ENCODE results near the gene PTPRN2. TPM values are rescaled to one million over a fixed set of nuclear protein-coding genes. Genes with fewer than 3 reads are reported as not detected.

PTPRN2 gene
- polyA plus RNA-seq, 4 donors = 1.6 to 11.7 (median 4.0) TPM

DNA sequence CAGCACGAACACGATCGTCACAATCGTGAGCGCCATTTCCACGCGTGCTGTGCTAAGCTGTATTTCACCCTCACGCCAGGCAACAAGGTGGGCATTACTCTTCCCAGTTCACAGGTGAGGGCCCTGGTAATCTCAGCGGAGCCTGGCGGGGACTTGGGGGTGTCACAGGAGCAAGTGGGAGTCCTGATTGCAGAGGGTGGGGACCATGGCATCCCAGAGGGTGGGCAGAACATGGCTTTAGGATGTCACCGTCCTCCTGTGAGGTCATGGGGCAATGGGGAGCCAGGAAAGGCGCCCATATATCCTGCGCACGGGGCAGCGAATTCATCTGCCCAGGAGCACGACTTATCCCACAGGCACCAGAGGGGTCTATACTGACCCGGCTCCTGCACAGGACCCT, 761.1 kb downstream of the PTPRN2 start:
- FAIRE-seq = no peak
- WGBS, 3 donors = 94 to 97% (median 96%) methylated on average over 17 of the region's 17 CpGs
- H3K36me3 ChIP-seq (ENCODE audit: control insufficient read depth in 3 of 3, insufficient read depth in 2 of 3, low read depth in 1 of 3, low read length in 3 of 3) = no peaks in the 10 kb centered on the region

DNA sequence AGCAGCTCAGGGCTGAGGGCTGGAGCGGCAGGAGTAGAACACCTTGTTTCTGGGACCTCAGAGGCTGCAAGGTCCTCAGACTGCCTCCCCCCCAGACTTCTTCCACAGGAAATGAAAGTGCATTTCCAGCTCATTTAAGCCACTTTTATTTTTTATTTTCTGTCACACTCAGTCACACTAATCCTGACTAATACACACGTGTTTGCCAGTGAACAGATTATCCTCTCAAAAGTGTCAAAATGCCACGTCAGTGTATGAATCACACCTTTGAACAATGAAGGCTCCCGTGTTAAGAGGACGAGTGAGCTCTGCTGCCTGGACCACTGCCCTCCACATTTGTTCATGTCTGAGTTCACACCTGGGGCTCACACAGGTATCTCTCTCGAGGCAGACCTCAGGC, 762.3 kb downstream of the PTPRN2 start:
- Histone ChIP-seq H3K27ac (ENCODE audit: low read depth in 1 of 3, low read length in 2 of 3) (no peak overlapping the region), H3K4me3 (ENCODE audit: low read depth in 1 of 3, low read length in 3 of 3) (no peak overlapping the region), H3K9me3 (ENCODE audit: control insufficient read depth in 2 of 2, insufficient read depth in 1 of 2, low read depth in 1 of 2, low read length in 1 of 2) (peaks cover 0 to 6% of the 10 kb centered on the region in 2 donors), H3K27me3 (ENCODE audit: control insufficient read depth in 3 of 3, insufficient read depth in 3 of 3, low read length in 3 of 3) (no peaks in the 10 kb centered on the region), H3K4me1 (ENCODE audit: control insufficient read depth in 3 of 3, insufficient read depth in 2 of 3, low read depth in 1 of 3, low read length in 2 of 3) (no peaks in the 10 kb centered on the region), H3K36me3 (ENCODE audit: control insufficient read depth in 3 of 3, insufficient read depth in 2 of 3, low read depth in 1 of 3, low read length in 3 of 3) (no peaks in the 10 kb centered on the region)
- 51 to 71% (median 64%) methylated on average over 6 of the region's 6 CpGs for WGBS, 3 donors
- DNase-seq (no peak), FAIRE-seq (no peak)

More for the DNA sequence above, 761.1 kb downstream of the PTPRN2 start:
- Histone ChIP-seq H3K27ac (ENCODE audit: low read depth in 1 of 3, low read length in 2 of 3) (no peak overlapping the region), H3K27me3 (ENCODE audit: control insufficient read depth in 3 of 3, insufficient read depth in 3 of 3, low read length in 3 of 3) (no peaks in the 10 kb centered on the region), H3K4me3 (ENCODE audit: low read depth in 1 of 3, low read length in 3 of 3) (no peak overlapping the region), H3K4me1 (ENCODE audit: control insufficient read depth in 3 of 3, insufficient read depth in 2 of 3, low read depth in 1 of 3, low read length in 2 of 3) (no peaks in the 10 kb centered on the region), H3K9me3 (ENCODE audit: control insufficient read depth in 2 of 2, insufficient read depth in 1 of 2, low read depth in 1 of 2, low read length in 1 of 2) (peaks cover 0 to 6% of the 10 kb centered on the region in 2 donors)
- DNase-seq = no peak

DNA sequence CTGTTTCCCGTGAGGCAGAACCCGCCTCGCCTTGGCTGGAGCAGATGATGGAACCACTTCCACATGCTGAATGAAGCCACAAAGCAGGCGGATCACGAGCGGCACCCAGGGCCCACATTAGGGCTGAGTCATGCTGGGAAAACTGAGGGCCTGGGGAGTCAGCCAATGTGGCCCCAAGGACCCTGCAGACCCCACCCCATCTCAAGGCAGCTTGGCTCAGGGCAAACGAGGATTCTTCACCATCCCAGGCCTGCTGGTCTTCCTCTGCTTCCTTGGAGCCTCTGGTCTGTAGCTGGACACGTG, 762.9 kb downstream of the PTPRN2 start:
- FAIRE-seq (no peak), DNase-seq (no peak)
- H3K27ac ChIP-seq (ENCODE audit: low read depth in 1 of 3, low read length in 2 of 3) = no peak overlapping the region
- H3K4me3 ChIP-seq (ENCODE audit: low read depth in 1 of 3, low read length in 3 of 3) = no peak overlapping the region
- H3K9me3 ChIP-seq (ENCODE audit: control insufficient read depth in 2 of 2, insufficient read depth in 1 of 2, low read depth in 1 of 2, low read length in 1 of 2) = peaks cover 0 to 6% of the 10 kb centered on the region in 2 donors
- WGBS, 3 donors = 79 to 85% (median 84%) methylated on average over 8 of the region's 8 CpGs
- H3K36me3 ChIP-seq (ENCODE audit: control insufficient read depth in 3 of 3, insufficient read depth in 2 of 3, low read depth in 1 of 3, low read length in 3 of 3) = no peaks in the 10 kb centered on the region
- H3K4me1 ChIP-seq (ENCODE audit: control insufficient read depth in 3 of 3, insufficient read depth in 2 of 3, low read depth in 1 of 3, low read length in 2 of 3) = no peaks in the 10 kb centered on the region
- no peaks in the 10 kb centered on the region for H3K27me3 ChIP-seq (ENCODE audit: control insufficient read depth in 3 of 3, insufficient read depth in 3 of 3, low read length in 3 of 3)

DNA sequence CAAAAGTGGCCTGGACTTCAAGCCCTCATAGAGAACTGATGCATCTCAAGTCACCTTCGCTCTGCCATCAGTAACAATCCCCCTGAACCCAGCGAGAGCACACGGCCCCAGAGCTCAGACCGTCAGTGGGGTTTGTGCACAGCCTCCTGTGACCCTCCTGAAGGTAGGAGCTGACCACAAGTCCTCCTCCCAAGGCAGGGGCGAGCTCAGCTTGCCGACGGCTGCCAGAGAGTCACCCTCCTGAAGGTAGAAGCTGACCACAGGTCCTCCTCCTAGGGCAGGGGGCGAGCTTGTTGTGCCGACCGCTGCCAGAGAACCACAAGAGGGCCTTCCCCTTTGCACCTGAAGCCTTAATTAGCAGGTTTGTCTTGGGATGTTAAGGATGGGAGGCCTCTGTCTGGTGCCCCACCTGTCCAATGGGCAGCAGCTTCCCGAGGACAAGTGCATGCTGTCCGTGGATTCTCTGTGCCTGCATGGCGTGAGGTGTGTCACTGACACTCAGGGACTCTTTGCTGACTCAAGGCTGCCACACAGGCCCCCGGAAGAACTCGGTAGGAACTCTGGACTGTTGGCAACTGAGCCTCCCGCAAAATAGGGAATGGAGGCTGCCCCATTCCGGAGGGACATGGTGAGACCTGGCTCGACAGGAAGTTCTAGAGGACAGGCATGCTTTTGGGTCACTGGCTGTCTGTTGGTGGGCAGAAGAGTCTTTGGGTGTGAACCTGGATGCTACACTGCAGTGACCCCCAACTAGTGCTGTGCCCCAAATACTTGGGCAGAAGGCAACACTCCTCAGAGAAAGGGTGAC, 763.4 kb downstream of the PTPRN2 start:
- DNase-seq = no peak
- Histone ChIP-seq H3K27me3 (ENCODE audit: control insufficient read depth in 3 of 3, insufficient read depth in 3 of 3, low read length in 3 of 3) (no peaks in the 10 kb centered on the region), H3K9me3 (ENCODE audit: control insufficient read depth in 2 of 2, insufficient read depth in 1 of 2, low read depth in 1 of 2, low read length in 1 of 2) (peaks cover 0 to 6% of the 10 kb centered on the region in 2 donors), H3K4me3 (ENCODE audit: low read depth in 1 of 3, low read length in 3 of 3) (no peak overlapping the region), H3K4me1 (ENCODE audit: control insufficient read depth in 3 of 3, insufficient read depth in 2 of 3, low read depth in 1 of 3, low read length in 2 of 3) (no peaks in the 10 kb centered on the region), H3K36me3 (ENCODE audit: control insufficient read depth in 3 of 3, insufficient read depth in 2 of 3, low read depth in 1 of 3, low read length in 3 of 3) (no peaks in the 10 kb centered on the region), H3K27ac (ENCODE audit: low read depth in 1 of 3, low read length in 2 of 3) (no peak overlapping the region)
- 82 to 85% (median 83%) methylated on average over 18 of the region's 18 CpGs for WGBS, 3 donors
- FAIRE-seq = no peak

DNA sequence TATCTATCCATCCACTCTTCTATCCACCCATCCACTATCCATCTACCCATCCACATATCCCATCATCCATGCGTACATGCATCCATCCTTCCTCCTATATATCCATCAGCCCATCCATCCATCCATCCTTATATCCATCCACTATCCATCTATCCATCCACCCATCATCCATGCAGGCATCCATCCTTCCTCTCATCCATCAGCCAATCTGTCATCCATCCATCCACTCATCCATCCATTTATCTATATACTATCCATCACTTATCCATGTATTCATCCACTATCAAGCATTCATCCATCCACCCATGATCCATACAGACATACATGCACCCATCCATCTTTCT, 765.0 kb downstream of the PTPRN2 start:
- no peaks in the 10 kb centered on the region for H3K4me1 ChIP-seq (ENCODE audit: control insufficient read depth in 3 of 3, insufficient read depth in 2 of 3, low read depth in 1 of 3, low read length in 2 of 3)
- no peak overlapping the region for H3K27ac ChIP-seq (ENCODE audit: low read depth in 1 of 3, low read length in 2 of 3)
- H3K27me3 ChIP-seq (ENCODE audit: control insufficient read depth in 3 of 3, insufficient read depth in 3 of 3, low read length in 3 of 3) = no peaks in the 10 kb centered on the region
- peaks cover 0 to 6% of the 10 kb centered on the region in 2 donors for H3K9me3 ChIP-seq (ENCODE audit: control insufficient read depth in 2 of 2, insufficient read depth in 1 of 2, low read depth in 1 of 2, low read length in 1 of 2)
- 81 to 95% (median 91%) methylated on average over 1 of the region's 1 CpG for WGBS, 3 donors
- no peaks in the 10 kb centered on the region for H3K36me3 ChIP-seq (ENCODE audit: control insufficient read depth in 3 of 3, insufficient read depth in 2 of 3, low read depth in 1 of 3, low read length in 3 of 3)
- FAIRE-seq (no peak), DNase-seq (no peak)
- no peak overlapping the region for H3K4me3 ChIP-seq (ENCODE audit: low read depth in 1 of 3, low read length in 3 of 3)

DNA sequence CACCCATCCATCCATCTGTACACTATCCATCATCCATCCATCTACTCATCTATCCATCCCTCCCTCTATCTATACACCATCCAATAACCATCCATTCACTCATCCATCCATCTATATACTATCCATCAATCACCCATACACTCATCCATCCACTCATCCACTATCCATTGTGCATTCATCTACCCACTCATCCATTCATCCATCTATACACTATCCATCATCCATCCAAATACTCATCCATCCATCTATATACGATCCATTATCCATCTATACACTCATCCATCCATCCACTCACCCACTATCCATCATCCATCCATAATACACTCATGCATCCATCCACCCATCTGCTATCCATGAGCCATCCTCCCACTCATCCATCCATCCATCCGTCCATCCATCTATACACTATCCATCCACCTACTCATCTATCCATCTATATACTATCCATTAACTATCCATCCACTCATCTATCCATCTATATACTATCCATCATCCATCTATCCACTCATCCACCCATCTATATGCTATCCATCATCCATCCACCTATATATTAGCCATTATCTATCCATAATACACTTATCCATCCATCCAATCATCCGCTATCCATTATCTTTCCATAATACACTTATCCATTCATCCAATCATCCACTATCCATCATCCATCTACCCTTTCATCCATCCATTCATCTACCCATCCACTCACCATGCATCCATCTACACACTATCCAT, 765.5 kb downstream of the PTPRN2 start:
- H3K9me3 ChIP-seq (ENCODE audit: control insufficient read depth in 2 of 2, insufficient read depth in 1 of 2, low read depth in 1 of 2, low read length in 1 of 2) = peaks cover 0 to 6% of the 10 kb centered on the region in 2 donors
- H3K4me3 ChIP-seq (ENCODE audit: low read depth in 1 of 3, low read length in 3 of 3) = no peak overlapping the region
- H3K4me1 ChIP-seq (ENCODE audit: control insufficient read depth in 3 of 3, insufficient read depth in 2 of 3, low read depth in 1 of 3, low read length in 2 of 3) = no peaks in the 10 kb centered on the region
- H3K36me3 ChIP-seq (ENCODE audit: control insufficient read depth in 3 of 3, insufficient read depth in 2 of 3, low read depth in 1 of 3, low read length in 3 of 3) = no peaks in the 10 kb centered on the region
- no peak for FAIRE-seq
- H3K27ac ChIP-seq (ENCODE audit: low read depth in 1 of 3, low read length in 2 of 3) = no peak overlapping the region
- DNase-seq = no peak
- WGBS, 3 donors = 74 to 81% (median 80%) methylated on average over 3 of the region's 3 CpGs
- H3K27me3 ChIP-seq (ENCODE audit: control insufficient read depth in 3 of 3, insufficient read depth in 3 of 3, low read length in 3 of 3) = no peaks in the 10 kb centered on the region

DNA sequence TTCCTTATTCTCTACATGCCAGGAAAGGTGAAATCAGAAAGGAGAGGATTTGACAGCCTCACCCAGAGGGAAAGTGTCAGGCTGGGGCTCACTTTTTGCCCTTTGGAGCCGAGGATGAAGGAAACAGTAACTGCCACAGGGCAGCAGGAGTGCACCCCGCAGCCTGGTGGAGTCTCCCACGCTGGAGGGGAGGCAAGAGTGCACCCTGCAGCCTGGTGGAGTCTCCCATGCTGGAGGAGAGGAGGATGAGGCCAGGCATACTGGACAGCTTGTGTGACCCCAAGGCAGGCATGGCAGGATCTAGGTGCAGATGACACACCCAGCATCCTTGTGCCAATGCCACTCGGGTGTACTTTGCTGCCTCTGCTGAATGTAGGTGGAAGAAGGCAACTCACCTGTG, 766.8 kb downstream of the PTPRN2 start:
- FAIRE-seq = no peak
- Histone ChIP-seq H3K27me3 (ENCODE audit: control insufficient read depth in 3 of 3, insufficient read depth in 3 of 3, low read length in 3 of 3) (no peaks in the 10 kb centered on the region), H3K36me3 (ENCODE audit: control insufficient read depth in 3 of 3, insufficient read depth in 2 of 3, low read depth in 1 of 3, low read length in 3 of 3) (no peaks in the 10 kb centered on the region), H3K27ac (ENCODE audit: low read depth in 1 of 3, low read length in 2 of 3) (no peak overlapping the region), H3K9me3 (ENCODE audit: control insufficient read depth in 2 of 2, insufficient read depth in 1 of 2, low read depth in 1 of 2, low read length in 1 of 2) (peaks cover 0 to 4% of the 10 kb centered on the region in 2 donors), H3K4me3 (ENCODE audit: low read depth in 1 of 3, low read length in 3 of 3) (no peak overlapping the region), H3K4me1 (ENCODE audit: control insufficient read depth in 3 of 3, insufficient read depth in 2 of 3, low read depth in 1 of 3, low read length in 2 of 3) (no peaks in the 10 kb centered on the region)
- DNase-seq = no peak
- 52 to 78% (median 56%) methylated on average over 4 of the region's 4 CpGs for WGBS, 3 donors

DNA sequence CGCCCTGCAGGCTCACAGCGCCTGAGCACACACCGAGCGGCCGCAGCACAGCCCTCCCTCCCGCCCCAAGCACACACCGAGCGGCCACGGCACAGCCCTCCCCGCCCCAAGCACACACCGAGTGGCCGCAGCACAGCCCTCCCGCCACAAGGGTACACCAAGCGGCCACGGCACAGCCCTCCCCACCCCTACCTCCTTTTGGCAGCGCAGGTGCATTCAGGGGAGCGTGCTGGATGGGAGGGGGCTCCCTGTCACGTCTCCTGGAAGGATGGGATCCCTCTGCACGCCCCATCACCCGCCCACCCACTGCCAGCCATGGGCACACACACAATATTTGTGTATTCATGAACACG, 768.2 kb downstream of the PTPRN2 start:
- Histone ChIP-seq H3K27ac (ENCODE audit: low read depth in 1 of 3, low read length in 2 of 3) (no peak overlapping the region), H3K9me3 (ENCODE audit: control insufficient read depth in 2 of 2, insufficient read depth in 1 of 2, low read depth in 1 of 2, low read length in 1 of 2) (peaks cover 0 to 4% of the 10 kb centered on the region in 2 donors), H3K4me3 (ENCODE audit: low read depth in 1 of 3, low read length in 3 of 3) (no peak overlapping the region), H3K27me3 (ENCODE audit: control insufficient read depth in 3 of 3, insufficient read depth in 3 of 3, low read length in 3 of 3) (no peaks in the 10 kb centered on the region), H3K4me1 (ENCODE audit: control insufficient read depth in 3 of 3, insufficient read depth in 2 of 3, low read depth in 1 of 3, low read length in 2 of 3) (no peaks in the 10 kb centered on the region), H3K36me3 (ENCODE audit: control insufficient read depth in 3 of 3, insufficient read depth in 2 of 3, low read depth in 1 of 3, low read length in 3 of 3) (no peaks in the 10 kb centered on the region)
- DNase-seq = no peak
- FAIRE-seq = no peak
- WGBS, 3 donors = 75 to 79% (median 77%) methylated on average over 16 to 21 of the region's 21 CpGs
